ENCODE measurements around the gene WDR4.

GRCh38 chr21:42913476-42913875 is 34.1 kb upstream of the WDR4 start:
- no peak for TF ChIP-seq REST (IDR thresholded peaks at IDR 0.05; ENCODE audit: low read depth, low read length)
- TF ChIP-seq EP300 (IDR thresholded peaks at IDR 0.05; ENCODE audit: borderline replicate concordance in 1 of 2, low read depth in 1 of 2, low read length in 1 of 2): no peak
